Measurements from ENCODE around the gene SNX1. TPM values are rescaled to one million over a fixed set of nuclear protein-coding genes. Genes with fewer than 3 reads are reported as not detected.
"Not testable (repeated sequence)": the region's sequence is repeated elsewhere in the genome, so short reads cannot be mapped to it uniquely, and the experiment has no call there.

Gene SNX1
- total RNA-seq, 4 donors from 2014 or later = 104 to 125 (median 120) TPM

- no peak for TF ChIP-seq CTCF (IDR thresholded peaks at IDR 0.05)
- DNase-seq (ENCODE audit: low spot score) (no peak), ATAC-seq (ENCODE audit: low FRiP score) (no peak)
Observed at GRCh38 chr15:64068133-64068532, 27.6 kb upstream of the SNX1 start.

GRCh38 chr15:64070106-64070505, 25.7 kb upstream of the SNX1 start:
- TF ChIP-seq CTCF (IDR thresholded peaks at IDR 0.05) = no peak
- DNase-seq (ENCODE audit: low spot score) = no peak
- ATAC-seq (ENCODE audit: low FRiP score) = no peak

GRCh38 chr15:64070965-64071851, 24.6 kb upstream of the SNX1 start:
- TF ChIP-seq CTCF (IDR thresholded peaks at IDR 0.05) = no peak
- ATAC-seq (ENCODE audit: low FRiP score) (peak; percentile 75), DNase-seq (ENCODE audit: low spot score) (peak; percentile 50)

- no peak for DNase-seq (ENCODE audit: low spot score)
- TF ChIP-seq CTCF (IDR thresholded peaks at IDR 0.05) = no peak
- ATAC-seq (ENCODE audit: low FRiP score) = no peak
Observed at GRCh38 chr15:64071931-64072765, 23.6 kb upstream of the SNX1 start.

- ATAC-seq (ENCODE audit: low FRiP score) = no peak
- DNase-seq (ENCODE audit: low spot score) = no peak
- no peak for TF ChIP-seq CTCF (IDR thresholded peaks at IDR 0.05)
Observed at GRCh38 chr15:64072812-64073211, 23.0 kb upstream of the SNX1 start.

- not testable (repeated sequence) for DNase-seq (ENCODE audit: low spot score); ATAC-seq (ENCODE audit: low FRiP score)
Observed at GRCh38 chr15:64073496-64073895, 22.3 kb upstream of the SNX1 start.

- ATAC-seq (ENCODE audit: low FRiP score) = no peak
- no peak for TF ChIP-seq CTCF (IDR thresholded peaks at IDR 0.05)
- DNase-seq (ENCODE audit: low spot score) = no peak
Observed at GRCh38 chr15:64082757-64083156, 13.0 kb upstream of the SNX1 start.

Measured in omental fat pad (tissue), 4 donors.